ENCODE measurements around the gene FKBP4.

The FKBP4 gene

GRCh38 chr12:2819810-2820209 is 25.0 kb downstream of the FKBP4 start:
- Histone ChIP-seq H3K79me2 (ENCODE audit: control insufficient read depth, insufficient read depth, low read length, poor library complexity) (no peaks in the 10 kb centered on the region), H3K27me3 (ENCODE audit: insufficient read depth, low read length) (no peaks in the 10 kb centered on the region), H4K91ac (ENCODE audit: low read depth, low read length) (no peak overlapping the region), H3K9me3 (ENCODE audit: insufficient read depth, low read depth, low read length) (peaks cover 1% of the 10 kb centered on the region), H3K27ac (ENCODE audit: low read depth, low read length) (no peak overlapping the region), H3K4me3 (ENCODE audit: low read depth, low read length) (no peak overlapping the region), H4K12ac (ENCODE audit: low read depth, low read length) (no peak overlapping the region), H3K4ac (ENCODE audit: low read depth, low read length) (no peak overlapping the region), H3K79me1 (ENCODE audit: low read length) (no peaks in the 10 kb centered on the region), H2BK5ac (ENCODE audit: low read depth, low read length, poor library complexity) (no peak overlapping the region), H3K14ac (ENCODE audit: low read length) (no peak overlapping the region), H2BK120ac (ENCODE audit: insufficient read depth, low read length, poor library complexity) (no peak overlapping the region), H3K4me2 (ENCODE audit: low read length) (no peak overlapping the region), H3K9ac (ENCODE audit: low read length) (no peak overlapping the region), H4K8ac (ENCODE audit: low read depth, low read length) (no peak overlapping the region), H3K18ac (ENCODE audit: low read length) (no peak overlapping the region), H3K23ac (ENCODE audit: low read length) (no peak overlapping the region), H3K4me1 (ENCODE audit: control insufficient read depth in 1 of 2, insufficient read depth in 2 of 2, low read length in 2 of 2) (no peaks in the 10 kb centered on the region), H2AFZ (ENCODE audit: insufficient read depth, low read length, poor library complexity) (no peak overlapping the region), H3K36me3 (ENCODE audit: control insufficient read depth in 1 of 2, insufficient read depth in 2 of 2, low read length in 2 of 2) (peaks cover 35 to 55% of the 10 kb centered on the region in 2 experiments), H2AK5ac (ENCODE audit: low read length) (no peak overlapping the region), H2BK12ac (ENCODE audit: low read length) (no peak overlapping the region)
- no CpG with 5 or more reads among the region's 15 CpGs for WGBS (ENCODE audit: extremely low coverage, insufficient coverage, insufficient read length)
- no peak for DNase-seq

GRCh38 chr12:2820432-2820831 is 25.7 kb downstream of the FKBP4 start:
- no CpG with 5 or more reads among the region's 9 CpGs for WGBS (ENCODE audit: extremely low coverage, insufficient coverage, insufficient read length)

GRCh38 chr12:2823483-2823882 is 28.7 kb downstream of the FKBP4 start:
- no CpG with 5 or more reads among the region's 7 CpGs for WGBS (ENCODE audit: extremely low coverage, insufficient coverage, insufficient read length)
- H3K79me2 ChIP-seq (ENCODE audit: control insufficient read depth, insufficient read depth, low read length, poor library complexity): no peaks in the 10 kb centered on the region
- H3K27me3 ChIP-seq (ENCODE audit: insufficient read depth, low read length): no peaks in the 10 kb centered on the region
- H3K9ac ChIP-seq (ENCODE audit: low read length): no peak overlapping the region
- no peak overlapping the region for H2BK5ac ChIP-seq (ENCODE audit: low read depth, low read length, poor library complexity)
- H3K14ac ChIP-seq (ENCODE audit: low read length): no peak overlapping the region
- no peak overlapping the region for H3K4ac ChIP-seq (ENCODE audit: low read depth, low read length)
- no peak overlapping the region for H3K18ac ChIP-seq (ENCODE audit: low read length)
- no peak overlapping the region for H3K27ac ChIP-seq (ENCODE audit: low read depth, low read length)
- H3K9me3 ChIP-seq (ENCODE audit: insufficient read depth, low read depth, low read length): peaks cover 1% of the 10 kb centered on the region
- H2AK5ac ChIP-seq (ENCODE audit: low read length): no peak overlapping the region
- H3K4me1 ChIP-seq (ENCODE audit: control insufficient read depth in 1 of 2, insufficient read depth in 2 of 2, low read length in 2 of 2): no peaks in the 10 kb centered on the region
- H4K91ac ChIP-seq (ENCODE audit: low read depth, low read length): no peak overlapping the region
- H3K4me3 ChIP-seq (ENCODE audit: low read depth, low read length): no peak overlapping the region
- no peak overlapping the region for H4K8ac ChIP-seq (ENCODE audit: low read depth, low read length)
- no peaks in the 10 kb centered on the region for H3K79me1 ChIP-seq (ENCODE audit: low read length)
- H3K23ac ChIP-seq (ENCODE audit: low read length): no peak overlapping the region
- no peak overlapping the region for H2BK12ac ChIP-seq (ENCODE audit: low read length)
- H3K4me2 ChIP-seq (ENCODE audit: low read length): no peak overlapping the region
- H2BK120ac ChIP-seq (ENCODE audit: insufficient read depth, low read length, poor library complexity): no peak overlapping the region
- no peak overlapping the region for H2AFZ ChIP-seq (ENCODE audit: insufficient read depth, low read length, poor library complexity)
- H3K36me3 ChIP-seq (ENCODE audit: control insufficient read depth in 1 of 2, insufficient read depth in 2 of 2, low read length in 2 of 2): peaks cover 54 to 75% of the 10 kb centered on the region in 2 experiments
- no peak for DNase-seq
- no peak overlapping the region for H4K12ac ChIP-seq (ENCODE audit: low read depth, low read length)

More at GRCh38 chr12:2820432-2820831, 25.7 kb downstream of the FKBP4 start:
- no peaks in the 10 kb centered on the region for H3K79me2 ChIP-seq (ENCODE audit: control insufficient read depth, insufficient read depth, low read length, poor library complexity)
- H4K12ac ChIP-seq (ENCODE audit: low read depth, low read length): no peak overlapping the region
- no peak overlapping the region for H4K91ac ChIP-seq (ENCODE audit: low read depth, low read length)
- no peak overlapping the region for H2AK5ac ChIP-seq (ENCODE audit: low read length)
- peaks cover 1% of the 10 kb centered on the region for H3K9me3 ChIP-seq (ENCODE audit: insufficient read depth, low read depth, low read length)
- H3K18ac ChIP-seq (ENCODE audit: low read length): no peak overlapping the region
- no peak overlapping the region for H3K14ac ChIP-seq (ENCODE audit: low read length)
- H4K8ac ChIP-seq (ENCODE audit: low read depth, low read length): no peak overlapping the region
- no peak overlapping the region for H2BK5ac ChIP-seq (ENCODE audit: low read depth, low read length, poor library complexity)
- H3K4me3 ChIP-seq (ENCODE audit: low read depth, low read length): no peak overlapping the region
- H3K27ac ChIP-seq (ENCODE audit: low read depth, low read length): no peak overlapping the region
- no peak for DNase-seq
- H3K9ac ChIP-seq (ENCODE audit: low read length): no peak overlapping the region
- no peak overlapping the region for H2BK120ac ChIP-seq (ENCODE audit: insufficient read depth, low read length, poor library complexity)
- H2BK12ac ChIP-seq (ENCODE audit: low read length): no peak overlapping the region
- H2AFZ ChIP-seq (ENCODE audit: insufficient read depth, low read length, poor library complexity): no peak overlapping the region
- H3K27me3 ChIP-seq (ENCODE audit: insufficient read depth, low read length): no peaks in the 10 kb centered on the region
- no peaks in the 10 kb centered on the region for H3K79me1 ChIP-seq (ENCODE audit: low read length)
- peaks cover 38 to 60% of the 10 kb centered on the region in 2 experiments for H3K36me3 ChIP-seq (ENCODE audit: control insufficient read depth in 1 of 2, insufficient read depth in 2 of 2, low read length in 2 of 2)
- H3K4me2 ChIP-seq (ENCODE audit: low read length): no peak overlapping the region
- H3K4me1 ChIP-seq (ENCODE audit: control insufficient read depth in 1 of 2, insufficient read depth in 2 of 2, low read length in 2 of 2): no peaks in the 10 kb centered on the region
- no peak overlapping the region for H3K23ac ChIP-seq (ENCODE audit: low read length)
- no peak overlapping the region for H3K4ac ChIP-seq (ENCODE audit: low read depth, low read length)

- WGBS (ENCODE audit: extremely low coverage, insufficient coverage, insufficient read length): no CpG with 5 or more reads among the region's 6 CpGs
- Histone ChIP-seq H2BK120ac (ENCODE audit: insufficient read depth, low read length, poor library complexity) (no peak overlapping the region), H2AFZ (ENCODE audit: insufficient read depth, low read length, poor library complexity) (no peak overlapping the region), H3K9me3 (ENCODE audit: insufficient read depth, low read depth, low read length) (peaks cover 1% of the 10 kb centered on the region), H3K27ac (ENCODE audit: low read depth, low read length) (no peak overlapping the region), H3K4me1 (ENCODE audit: control insufficient read depth in 1 of 2, insufficient read depth in 2 of 2, low read length in 2 of 2) (no peaks in the 10 kb centered on the region), H4K8ac (ENCODE audit: low read depth, low read length) (no peak overlapping the region), H3K14ac (ENCODE audit: low read length) (no peak overlapping the region), H2AK5ac (ENCODE audit: low read length) (no peak overlapping the region), H3K36me3 (ENCODE audit: control insufficient read depth in 1 of 2, insufficient read depth in 2 of 2, low read length in 2 of 2) (peaks cover 52 to 75% of the 10 kb centered on the region in 2 experiments), H3K23ac (ENCODE audit: low read length) (no peak overlapping the region), H3K18ac (ENCODE audit: low read length) (no peak overlapping the region), H2BK12ac (ENCODE audit: low read length) (no peak overlapping the region), H3K27me3 (ENCODE audit: insufficient read depth, low read length) (no peaks in the 10 kb centered on the region), H4K12ac (ENCODE audit: low read depth, low read length) (no peak overlapping the region), H3K79me1 (ENCODE audit: low read length) (no peaks in the 10 kb centered on the region), H2BK5ac (ENCODE audit: low read depth, low read length, poor library complexity) (no peak overlapping the region), H3K4me3 (ENCODE audit: low read depth, low read length) (no peak overlapping the region), H3K4ac (ENCODE audit: low read depth, low read length) (no peak overlapping the region), H3K9ac (ENCODE audit: low read length) (no peak overlapping the region), H3K79me2 (ENCODE audit: control insufficient read depth, insufficient read depth, low read length, poor library complexity) (no peaks in the 10 kb centered on the region), H4K91ac (ENCODE audit: low read depth, low read length) (no peak overlapping the region), H3K4me2 (ENCODE audit: low read length) (no peak overlapping the region)
- DNase-seq: no peak
Observed at GRCh38 chr12:2824541-2824940, 29.8 kb downstream of the FKBP4 start.

Data from trophoblast cell (in vitro differentiated cells and primary cell).